K562 (cell line): ENCODE results near the gene CHMP2A. TPM values are rescaled to one million over a fixed set of nuclear protein-coding genes. Genes with fewer than 3 reads are reported as not detected.

Experiments
- BCL6 ChIP-seq: fragments of 250-450 bp; sonication (Bioruptor Pico); IDR thresholded peaks from 2 replicates; pipeline ENCODE4 v1.4.0; 2020
- ELK3 ChIP-seq: fragments of 450-650 bp; formaldehyde crosslinking; IDR thresholded peaks from 2 replicates; pipeline ENCODE4 v1.4.0; 2020; ENCODE audit warnings: mild to moderate bottlenecking
- FOXA3 ChIP-seq, 2 experiments: fragments of 450-650 bp in 1 of 2; sonication (generic) in 1 of 2; formaldehyde crosslinking; IDR thresholded peaks in 1 of 2; conservative IDR thresholded peaks in 1 of 2; 2 replicates each; pipeline versions ENCODE4 v1.4.0 to v1.8.0; 2020 to 2022; ENCODE audit warnings: mild to moderate bottlenecking in 2 of 2, missing genetic modification reagents in 1 of 2
- HDAC1 ChIP-seq, 2 experiments: fragments of 450-650 bp; IDR thresholded peaks; 2 replicates each; pipeline ENCODE4 v1.6.1; 2016 to 2017; ENCODE audit warnings: inconsistent platforms in 1 of 2, mild to moderate bottlenecking in 1 of 2, moderate library complexity in 1 of 2
- HOXB6 ChIP-seq: fragments of 250-450 bp; sonication (Bioruptor Pico); IDR thresholded peaks from 2 replicates; pipeline ENCODE4 v1.5.1; 2022; ENCODE audit warnings: mild to moderate bottlenecking, borderline replicate concordance
- KDM5B ChIP-seq: fragments of 200-600 bp; sonication (generic); IDR thresholded peaks from 2 replicates; pipeline ENCODE4 v1.6.1; 2012; ENCODE audit warnings: low read depth, mild to moderate bottlenecking, moderate library complexity, low read length, control low read depth, inconsistent platforms; ENCODE audit not compliant: insufficient replicate concordance
- MXI1 ChIP-seq: IDR thresholded peaks from 2 replicates; pipeline ENCODE4 v1.6.1; 2011; ENCODE audit warnings: low read depth, mild to moderate bottlenecking, improper control_type of control experiment, low read length
- PATZ1 ChIP-seq: fragments of 250-450 bp; sonication (Bioruptor Pico); IDR thresholded peaks from 2 replicates; pipeline ENCODE4 v1.5.0; 2020; ENCODE audit warnings: mild to moderate bottlenecking, borderline replicate concordance
- POLR2H ChIP-seq: IDR thresholded peaks from 2 replicates; pipeline ENCODE4 v1.6.1; 2016; ENCODE audit warnings: missing genetic modification characterization, low read depth, mild to moderate bottlenecking, control low read depth, missing compliant biosample characterization, moderate library complexity
- PRDM10 ChIP-seq: fragments of 450-650 bp; IDR thresholded peaks from 2 replicates; pipeline ENCODE4 v1.6.1; 2018; ENCODE audit not compliant: partially characterized antibody
- RBM15 ChIP-seq: fragments of 200-400 bp; formaldehyde crosslinking; IDR thresholded peaks from 2 replicates; pipeline ENCODE4 v1.6.1; 2018; ENCODE audit warnings: mild to moderate bottlenecking, low read length, moderate library complexity; ENCODE audit not compliant: insufficient read depth
- RBM17 ChIP-seq: fragments of 200-400 bp; formaldehyde crosslinking; IDR thresholded peaks from 2 replicates; pipeline ENCODE4 v1.6.1; 2017; ENCODE audit warnings: low read depth, mild to moderate bottlenecking, low read length, borderline replicate concordance
- SMARCB1 ChIP-seq: IDR thresholded peaks from 2 replicates; pipeline ENCODE4 v1.6.1; 2011; ENCODE audit warnings: improper control_type of control experiment, low read depth; ENCODE audit not compliant: insufficient read length
- THRB ChIP-seq: fragments of 450-650 bp; formaldehyde crosslinking; conservative IDR thresholded peaks from 2 replicates; pipeline ENCODE4 v1.4.0; 2022; ENCODE audit warnings: mild to moderate bottlenecking, missing genetic modification characterization
- ZBTB7A ChIP-seq: IDR thresholded peaks from 2 replicates; pipeline ENCODE4 v1.6.1; 2011; ENCODE audit warnings: low read depth, mild to moderate bottlenecking, low read length, moderate library complexity, borderline replicate concordance; ENCODE audit not compliant: control insufficient read depth
- ZBTB8A ChIP-seq: fragments of 450-650 bp; IDR thresholded peaks from 2 replicates; pipeline ENCODE4 v1.6.1; 2018; ENCODE audit warnings: mild to moderate bottlenecking, moderate library complexity; ENCODE audit not compliant: partially characterized antibody
- ZNF184 ChIP-seq: sonication (generic); formaldehyde crosslinking; IDR thresholded peaks from 2 replicates; pipeline ENCODE4 v1.5.0; 2020; ENCODE audit warnings: missing genetic modification reagents
- ZNF24 ChIP-seq: fragments of 450-650 bp; IDR thresholded peaks from 2 replicates; pipeline ENCODE4 v1.6.1; 2016
- ZNF699 ChIP-seq: fragments of 250-450 bp; sonication (Bioruptor Pico); IDR thresholded peaks from 2 replicates; pipeline ENCODE4 v1.8.0; 2021; ENCODE audit warnings: mild to moderate bottlenecking, moderate library complexity; ENCODE audit not compliant: insufficient replicate concordance
- polyA plus RNA-seq, 8 experiments: library from polyadenylated mRNA; depleted of rRNA in 4 of 8; stranded (reverse) in 5 of 8; unstranded in 3 of 8; fragments of >200 nt; fragmentation: Nextera tagmentation in 2 of 8; fragmentation: Illumina TruSeq in 1 of 8; extraction: Ambion mirVana in 2 of 8; extraction: Trizol in 1 of 8; gene quantifications; 2 replicates each; pipeline versions ENCODE4 v1.2.1 to v1.2.3, GENCODE V29; 2011 to 2014; ENCODE audit warnings: inconsistent platforms in 1 of 8, missing spikeins in 1 of 8
- total RNA-seq, 7 experiments: library from RNA; depleted of rRNA in 6 of 7; stranded (reverse); fragments of >200 nt in 6 of 7; fragmentation: Illumina TruSeq in 2 of 7; extraction: Trizol in 2 of 7; gene quantifications; 2 replicates each; pipeline versions ENCODE4 v1.2.1 to v1.2.3, GENCODE V29; 2011 to 2021; ENCODE audit warnings: low replicate concordance in 1 of 7

Gene CHMP2A
- total and polyA plus RNA-seq, 9 of the 15 experiments (the other 6 are each of a cell fraction or from before 2014, with no cell fraction given): 57.6 to 159 (median 87.2) TPM

- TF ChIP-seq PATZ1 (no peak), THRB (no peak), BCL6 (no peak), MXI1 (no peak), SMARCB1 (no peak), ELK3 (CRISPR knock-in tag) (no peak), POLR2H (tag) (no peak), HOXB6 (no peak), ZNF699 (no peak), ZBTB7A (no peak), PRDM10 (no peak), ZBTB8A (no peak), HDAC1 (IDR thresholded peaks at IDR 0.05) (no peak), ZNF184 (CRISPR knock-in tag) (no peak), RBM15 (no peak), KDM5B (peak; percentile 10), ZNF24 (no peak), RBM17 (no peak), FOXA3 (CRISPR knock-in tag; conservative IDR thresholded peaks at IDR 0.05 in 1 of 2, IDR thresholded peaks at IDR 0.05 in 1 of 2) (peak in 1 of 2 experiments; percentile 64; a peak in 1 of 4 replicates)
These were observed 5.3 kb upstream of the CHMP2A start (continued) for GRCh38 chr19:58560007-58560887.
